GM19043 (cell line): Measurements from ENCODE around the gene RPL29.
A peak's percentile ranks its signal among the peaks of the same experiment; 100 is the strongest.

Experiments used
- ATAC-seq: cut with Tn5 transposase; IDR thresholded peaks from one replicate; pipeline ENCODE4 v1.9.1; 2021; ENCODE audit warnings: low read depth; ENCODE audit not compliant: unreplicated experiment

The RPL29 gene

DNA sequence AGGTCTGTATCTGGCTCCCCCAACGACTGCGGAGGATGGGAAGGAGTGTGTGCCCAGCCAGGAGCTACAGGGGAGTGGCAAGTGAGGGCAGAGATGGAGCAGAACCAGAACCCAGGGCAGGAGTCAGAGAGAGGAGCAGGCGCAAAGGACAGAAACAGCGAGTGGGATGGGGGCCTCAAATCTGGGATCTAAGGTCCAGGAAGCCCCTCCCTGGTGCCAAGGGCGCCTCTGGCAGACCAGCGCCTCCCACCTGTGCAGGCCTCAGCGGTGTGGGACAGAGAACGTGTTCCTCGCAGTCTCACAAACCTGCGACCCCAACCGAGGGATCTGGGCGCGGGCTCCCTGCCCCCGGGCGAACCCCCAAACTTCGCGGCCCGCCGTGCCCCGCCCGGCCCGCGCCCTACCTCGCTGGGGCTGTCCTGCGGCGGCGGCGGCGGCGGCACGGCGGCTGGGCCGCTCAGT is 28.7 kb downstream of the RPL29 start:
- ATAC-seq, result no peak

DNA sequence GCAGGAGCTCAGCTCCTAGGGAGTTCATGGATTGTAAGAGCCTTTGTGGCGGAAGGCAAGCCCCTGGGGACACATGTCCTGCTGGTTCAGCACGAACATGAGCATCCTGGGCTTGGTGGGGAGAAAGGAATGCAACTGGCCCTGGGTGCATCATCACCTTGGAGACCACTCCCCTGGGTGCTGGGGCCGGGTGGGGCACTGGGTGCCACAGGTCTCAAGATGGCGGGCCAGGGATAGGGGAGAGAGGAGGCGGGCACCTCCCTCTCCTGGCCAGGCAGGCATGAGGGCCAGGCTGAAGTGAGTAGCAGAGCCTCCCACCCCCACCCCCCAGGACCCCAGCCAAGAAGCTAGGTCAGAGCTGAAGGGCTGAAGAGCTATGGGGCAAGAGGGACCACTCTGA is 29.2 kb downstream of the RPL29 start:
- ATAC-seq, result no peak

DNA sequence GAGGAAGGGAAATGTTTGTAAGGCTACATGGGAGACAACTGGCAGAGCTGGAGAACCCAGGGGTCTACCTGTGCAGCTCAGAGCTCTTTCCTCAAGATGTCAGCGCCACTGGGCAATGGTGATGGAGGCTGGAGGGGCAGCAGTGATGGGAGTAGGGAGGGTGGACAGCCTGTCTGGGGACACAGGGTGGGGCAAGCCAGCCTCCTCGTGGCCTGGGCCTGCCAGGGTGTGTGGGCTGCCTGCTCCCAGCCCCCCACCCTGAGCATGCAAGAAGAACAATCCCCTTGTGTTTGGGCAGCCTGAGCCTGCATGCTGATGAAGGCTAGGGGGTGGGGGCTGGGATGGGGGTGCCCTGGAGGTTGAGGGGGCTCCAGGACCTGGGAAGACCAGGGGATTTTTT is 29.7 kb downstream of the RPL29 start:
- ATAC-seq, result no peak

DNA sequence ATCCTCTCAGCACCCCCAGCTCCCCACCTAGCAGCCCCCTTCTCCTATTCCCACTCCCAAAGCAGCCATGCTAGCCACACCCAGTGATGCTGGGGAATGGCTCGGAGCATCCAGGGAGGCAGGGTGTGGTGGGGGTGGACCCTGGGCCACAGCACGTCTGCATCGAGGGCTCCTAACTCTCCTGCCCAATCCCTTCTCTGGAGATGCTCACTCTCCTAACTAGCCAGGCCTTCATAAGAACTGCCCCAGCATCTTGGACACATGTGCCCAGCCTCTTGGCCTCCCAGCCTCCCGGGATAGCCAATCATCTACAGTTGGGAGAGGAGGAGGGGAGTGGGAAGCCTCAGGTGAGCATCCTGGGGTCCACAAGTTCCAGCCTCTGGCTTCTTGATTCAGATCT is 31.2 kb downstream of the RPL29 start:
- ATAC-seq, result no peak

DNA sequence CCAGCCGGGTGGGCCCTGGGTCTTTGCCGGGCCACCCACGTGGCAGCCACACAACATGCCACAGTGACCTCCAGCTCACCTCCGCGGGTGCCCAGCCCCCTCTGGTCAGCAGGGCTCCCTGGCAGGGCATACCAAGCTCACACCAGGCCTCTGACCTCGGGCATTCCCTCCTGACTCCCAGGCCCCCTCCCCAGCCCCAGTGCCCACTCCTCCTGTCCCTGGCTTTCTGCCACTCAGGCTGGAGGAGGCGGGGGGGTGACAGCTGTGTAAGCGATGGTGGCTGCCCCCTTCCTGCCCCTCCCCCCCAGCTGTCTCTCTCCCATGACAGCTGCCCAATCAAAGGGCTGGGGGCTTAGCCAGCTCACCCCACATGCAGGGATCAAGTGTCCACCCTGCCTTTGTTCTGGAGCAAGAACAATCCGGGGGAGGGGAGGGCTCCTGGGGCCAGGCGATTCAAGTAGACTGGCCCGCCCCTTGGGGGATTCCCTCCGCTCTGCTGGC is 31.7 kb downstream of the RPL29 start:
- ATAC-seq, result no peak

DNA sequence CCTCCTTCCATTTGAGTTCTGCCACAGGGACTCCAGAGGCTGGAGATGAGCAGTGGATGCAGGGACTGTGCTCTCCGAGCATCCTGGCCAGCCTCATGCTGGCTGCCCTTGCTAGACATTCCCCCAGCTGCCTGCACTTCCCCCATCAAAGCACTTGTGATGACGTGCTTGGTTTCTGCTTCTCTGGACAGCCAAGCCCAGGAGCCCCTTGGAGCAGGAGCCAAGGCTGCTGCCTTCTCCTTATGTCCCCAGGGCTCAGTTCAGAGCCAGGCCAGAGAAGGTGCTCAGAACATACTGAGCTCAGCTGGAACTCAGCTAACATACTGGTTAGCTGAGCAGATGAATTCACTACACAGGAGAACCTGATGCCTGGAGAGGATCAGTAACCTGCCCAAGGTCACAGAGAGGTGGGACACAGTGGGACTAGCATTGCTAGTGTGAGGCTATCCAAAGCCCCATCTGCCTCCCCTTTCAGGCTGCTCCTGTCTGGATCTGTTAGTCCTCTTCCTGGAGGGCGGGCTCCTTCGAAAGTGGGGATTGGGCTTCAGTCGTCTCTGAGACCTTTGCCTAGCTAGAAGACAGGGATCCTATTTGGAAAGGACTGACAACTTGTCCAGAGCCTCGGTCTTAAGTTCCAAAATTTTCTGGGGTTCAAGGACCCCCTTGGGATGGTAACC is 32.7 kb downstream of the RPL29 start:
- no peak for ATAC-seq

DNA sequence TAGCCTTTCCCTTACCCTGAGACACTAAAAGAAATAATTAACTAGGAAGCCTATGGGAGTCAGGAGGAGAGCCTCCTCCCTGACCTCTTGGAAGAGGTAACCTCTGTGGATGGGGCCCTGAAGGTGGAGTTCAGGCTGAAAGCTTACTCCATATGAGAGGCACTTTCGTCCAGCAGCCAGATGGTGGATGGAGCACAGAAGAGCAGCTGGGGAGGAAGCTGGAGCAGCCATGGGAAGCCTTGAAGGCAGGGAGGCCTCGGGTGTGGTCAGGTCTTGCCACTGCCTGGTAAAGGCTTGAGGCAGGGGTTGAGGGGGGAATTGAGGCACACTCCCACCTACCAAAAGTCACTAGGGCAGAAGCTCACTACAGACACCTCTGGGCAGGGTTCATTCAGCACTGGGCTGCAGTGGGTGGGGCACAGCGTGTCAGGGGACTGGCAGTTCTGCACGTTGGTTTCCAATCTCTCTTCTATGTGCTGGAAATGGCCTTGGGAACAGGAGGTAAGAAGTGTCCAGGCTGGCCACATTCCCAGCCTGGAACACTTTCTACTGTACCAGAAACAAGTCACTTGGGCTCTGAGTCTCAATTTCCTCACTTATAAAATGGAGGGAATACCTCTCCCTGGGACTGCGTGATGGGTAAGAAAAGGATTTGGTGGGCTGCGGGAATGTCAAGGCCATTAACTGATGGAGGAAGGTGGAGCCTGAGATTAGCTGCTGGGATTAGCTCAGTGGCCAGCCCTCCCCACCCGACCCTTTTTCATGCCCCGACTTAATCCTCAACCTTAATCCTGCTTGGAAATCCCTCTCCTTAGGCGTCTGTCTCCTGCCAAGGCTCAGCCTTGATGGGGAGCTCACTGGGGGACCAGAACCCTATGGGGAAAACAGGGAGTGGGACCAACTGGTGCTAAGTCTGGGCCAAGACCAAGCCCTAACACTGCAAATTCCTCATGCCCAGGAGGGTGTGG is 33.8 kb downstream of the RPL29 start:
- no peak for ATAC-seq

DNA sequence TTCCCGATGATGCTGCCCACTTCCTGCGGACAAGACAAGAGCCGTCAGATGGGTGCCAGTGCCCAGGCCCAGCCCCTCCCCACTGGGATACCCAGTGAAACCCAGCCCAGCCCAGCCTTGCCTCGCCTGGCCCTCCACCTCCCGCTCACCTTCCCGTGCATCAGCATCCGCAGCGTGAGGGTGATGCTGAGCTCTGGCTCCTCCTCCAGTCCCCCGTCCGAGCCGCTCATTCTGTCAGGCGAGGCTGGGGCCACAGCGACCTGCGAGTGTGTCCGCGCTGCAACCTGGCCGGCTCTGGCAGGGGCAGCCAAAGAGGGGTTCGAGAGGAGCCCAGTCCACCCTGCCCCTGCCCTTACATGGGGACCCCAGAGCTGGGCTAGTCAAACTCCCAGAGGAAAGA is 34.7 kb downstream of the RPL29 start:
- ATAC-seq, result no peak

DNA sequence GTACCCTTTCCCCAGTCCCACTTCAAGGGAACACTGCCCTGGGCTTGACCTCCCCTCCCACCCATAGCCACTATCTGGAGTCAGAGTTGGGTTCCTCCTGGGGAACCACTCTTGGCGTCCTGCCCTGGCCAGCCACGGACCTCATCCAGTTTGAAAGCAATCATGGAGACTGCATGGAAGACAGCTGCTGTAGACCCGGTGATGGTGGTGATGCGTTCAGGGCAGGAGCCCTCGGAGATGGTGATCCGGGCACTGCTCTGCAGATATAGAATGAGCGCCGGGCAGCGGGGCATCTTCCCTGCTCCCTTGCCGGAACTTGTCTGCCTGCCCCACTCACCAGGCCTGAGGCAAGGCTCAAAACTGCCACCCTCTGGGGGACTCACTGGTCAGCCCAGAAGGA is 35.3 kb downstream of the RPL29 start:
- no peak for ATAC-seq

DNA sequence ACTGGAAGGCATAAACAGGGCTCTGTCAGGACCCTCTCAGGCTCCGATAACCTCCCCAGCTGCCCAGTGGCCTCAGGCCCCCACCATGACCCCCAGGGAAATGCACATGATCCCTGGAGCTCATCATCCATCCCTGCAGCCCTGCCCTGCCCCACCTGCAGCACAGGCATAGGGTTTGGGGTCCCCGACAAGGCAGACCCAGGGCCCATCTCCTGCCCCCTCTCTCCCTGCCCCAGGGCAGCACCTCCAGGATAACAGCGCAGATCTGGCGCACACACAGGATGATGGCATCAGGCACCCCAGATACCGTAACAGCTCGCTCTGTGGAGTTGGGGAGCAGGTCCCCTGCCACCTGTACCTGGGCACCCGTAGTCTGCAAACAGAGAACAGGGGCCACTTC is 36.0 kb downstream of the RPL29 start:
- no peak for ATAC-seq

DNA sequence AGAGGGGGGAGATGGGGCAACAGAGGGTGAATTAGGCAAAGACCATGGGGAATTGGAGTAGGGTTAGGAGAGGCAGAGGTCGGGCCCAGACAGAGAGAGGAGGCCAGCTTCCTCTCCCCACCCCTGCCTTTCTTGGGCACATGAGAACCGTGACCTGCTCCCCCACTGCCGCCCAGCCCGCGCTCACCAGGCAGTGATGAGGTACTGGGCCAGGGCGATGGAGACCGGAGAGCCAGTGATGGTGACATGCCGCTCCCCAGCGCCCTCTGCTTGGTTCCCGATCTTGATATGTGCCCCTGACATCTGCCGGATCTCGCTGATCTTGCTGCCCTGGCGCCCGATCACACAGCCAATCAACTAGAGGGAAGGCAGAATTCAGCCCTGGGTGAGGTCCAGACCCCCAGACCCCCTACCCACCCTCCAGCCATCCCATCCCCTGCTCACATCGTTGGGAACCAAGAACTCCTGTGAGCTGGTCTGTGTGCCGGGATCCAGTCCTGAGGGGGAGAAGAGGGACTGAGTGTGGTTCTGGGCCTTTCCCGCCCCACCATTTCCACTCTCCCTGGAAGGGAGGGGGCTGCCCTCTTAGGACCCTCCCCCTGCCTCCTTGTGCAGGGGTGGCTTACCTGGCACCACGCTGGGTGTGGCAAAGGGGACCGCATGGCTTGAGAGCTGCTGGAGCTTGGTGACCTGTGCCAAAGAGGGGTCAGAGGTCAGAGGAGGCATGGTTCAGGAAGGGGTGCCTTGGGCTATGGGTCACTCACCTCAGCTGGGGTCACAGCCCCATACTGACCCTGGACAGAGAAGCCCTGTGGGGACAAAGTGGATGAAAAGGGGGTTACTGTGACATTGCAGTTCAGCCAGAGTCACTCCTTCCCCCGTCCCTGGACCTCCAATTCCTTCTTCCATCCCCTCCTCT is 36.8 kb downstream of the RPL29 start:
- ATAC-seq, result no peak

DNA sequence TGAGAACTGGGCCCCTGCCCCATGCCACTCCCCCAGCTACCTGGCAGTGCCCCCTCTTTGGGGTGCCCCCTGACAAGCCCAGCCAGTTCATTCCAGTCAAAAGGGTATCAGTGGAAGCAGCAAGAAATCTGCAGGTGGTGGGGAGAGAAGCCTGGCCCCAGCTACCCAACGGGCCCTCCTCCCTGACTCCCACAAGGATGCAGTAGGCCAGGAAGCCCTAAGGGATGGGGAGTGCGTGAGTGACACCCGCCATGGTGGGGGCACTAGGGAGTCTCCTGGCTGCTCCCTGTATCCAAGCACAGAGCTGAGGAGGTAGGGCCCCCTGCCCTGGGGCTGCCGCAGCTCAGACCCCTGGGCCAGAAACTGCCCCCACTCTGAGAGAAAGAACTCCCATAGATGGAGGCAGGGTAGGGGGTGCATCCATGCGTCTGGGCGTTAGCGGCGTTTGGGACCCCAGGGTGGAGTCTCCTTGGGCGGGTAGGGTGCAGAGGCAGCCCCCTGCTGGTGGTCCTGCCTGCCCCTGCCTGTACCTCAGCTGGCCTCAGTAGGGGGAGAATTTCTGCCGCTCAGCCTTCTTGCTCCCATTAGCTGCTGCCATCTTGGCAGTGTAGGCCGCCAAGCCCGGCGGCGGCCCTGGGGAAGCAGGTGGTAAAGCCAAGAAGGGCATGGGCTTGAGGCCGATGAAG is 38.0 kb downstream of the RPL29 start:
- no peak for ATAC-seq

DNA sequence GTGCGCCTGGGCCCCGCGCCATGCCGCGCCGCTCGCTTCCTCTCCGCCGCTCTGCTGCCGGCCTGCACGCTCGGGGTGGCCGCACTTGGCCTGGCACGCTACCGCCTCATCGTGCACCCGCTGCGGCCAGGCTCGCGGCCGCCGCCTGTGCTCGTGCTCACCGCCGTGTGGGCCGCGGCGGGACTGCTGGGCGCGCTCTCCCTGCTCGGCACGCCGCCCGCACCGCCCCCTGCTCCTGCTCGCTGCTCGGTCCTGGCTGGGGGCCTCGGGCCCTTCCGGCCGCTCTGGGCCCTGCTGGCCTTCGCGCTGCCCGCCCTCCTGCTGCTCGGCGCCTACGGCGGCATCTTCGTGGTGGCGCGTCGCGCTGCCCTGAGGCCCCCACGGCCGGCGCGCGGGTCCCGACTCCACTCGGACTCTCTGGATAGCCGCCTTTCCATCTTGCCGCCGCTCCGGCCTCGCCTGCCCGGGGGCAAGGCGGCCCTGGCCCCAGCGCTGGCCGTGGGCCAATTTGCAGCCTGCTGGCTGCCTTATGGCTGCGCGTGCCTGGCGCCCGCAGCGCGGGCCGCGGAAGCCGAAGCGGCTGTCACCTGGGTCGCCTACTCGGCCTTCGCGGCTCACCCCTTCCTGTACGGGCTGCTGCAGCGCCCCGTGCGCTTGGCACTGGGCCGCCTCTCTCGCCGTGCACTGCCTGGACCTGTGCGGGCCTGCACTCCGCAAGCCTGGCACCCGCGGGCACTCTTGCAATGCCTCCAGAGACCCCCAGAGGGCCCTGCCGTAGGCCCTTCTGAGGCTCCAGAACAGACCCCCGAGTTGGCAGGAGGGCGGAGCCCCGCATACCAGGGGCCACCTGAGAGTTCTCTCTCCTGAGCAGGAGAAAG is 39.6 kb downstream of the RPL29 start:
- ATAC-seq, result peak; percentile 52

DNA sequence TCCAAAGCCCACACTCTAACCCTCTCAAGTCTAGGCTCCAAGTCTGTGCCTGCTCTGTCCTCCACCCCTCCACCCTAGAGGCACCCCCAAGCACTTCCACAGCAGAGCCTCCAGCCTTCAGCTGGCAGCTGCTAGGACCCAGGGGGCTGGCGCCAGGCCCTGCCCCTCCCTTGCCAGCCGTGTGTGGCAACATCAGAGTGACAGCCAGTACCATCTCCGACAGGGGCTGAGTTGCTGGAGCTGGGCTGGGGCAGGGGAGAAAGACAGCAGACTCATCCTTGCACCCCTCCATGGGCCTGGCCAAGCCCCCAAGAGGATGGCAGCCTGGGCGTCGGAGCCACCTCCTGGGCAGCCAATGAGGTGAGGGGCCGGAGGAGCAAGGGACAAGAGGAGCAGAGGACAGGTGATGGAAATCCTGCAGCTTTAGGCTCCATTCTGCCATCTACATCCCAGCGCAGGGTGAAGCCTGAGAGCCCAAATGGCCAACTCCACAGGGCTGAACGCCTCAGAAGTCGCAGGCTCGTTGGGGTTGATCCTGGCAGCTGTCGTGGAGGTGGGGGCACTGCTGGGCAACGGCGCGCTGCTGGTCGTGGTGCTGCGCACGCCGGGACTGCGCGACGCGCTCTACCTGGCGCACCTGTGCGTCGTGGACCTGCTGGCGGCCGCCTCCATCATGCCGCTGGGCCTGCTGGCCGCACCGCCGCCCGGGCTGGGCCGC is 40.4 kb downstream of the RPL29 start, which contains the start of gene GPR62:
GPR62 (plus strand) TSS at position 207 of the 718 bp plus-strand sequence; CDS start at position 479, 272 bp downstream.
- no peak for ATAC-seq

DNA sequence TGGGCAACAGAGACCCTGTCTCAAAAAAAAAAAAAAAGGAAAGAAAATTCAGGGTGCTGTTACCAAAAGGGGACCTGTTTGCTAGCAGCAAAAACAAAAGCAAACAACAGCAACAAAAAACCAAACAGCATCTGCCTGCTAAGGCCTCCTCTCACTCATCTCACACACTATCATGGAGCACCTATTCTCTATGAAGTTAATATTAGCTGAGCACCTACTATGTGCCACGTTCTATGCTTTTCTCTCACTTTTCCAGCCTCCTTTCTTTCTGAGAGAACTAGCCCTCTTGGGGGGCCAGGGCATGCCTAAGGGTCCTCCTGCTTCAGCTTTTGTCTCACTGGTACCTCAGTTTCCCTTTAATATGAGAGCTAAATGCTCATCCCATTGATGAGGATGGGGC is 41.0 kb downstream of the RPL29 start:
- no peak for ATAC-seq

DNA sequence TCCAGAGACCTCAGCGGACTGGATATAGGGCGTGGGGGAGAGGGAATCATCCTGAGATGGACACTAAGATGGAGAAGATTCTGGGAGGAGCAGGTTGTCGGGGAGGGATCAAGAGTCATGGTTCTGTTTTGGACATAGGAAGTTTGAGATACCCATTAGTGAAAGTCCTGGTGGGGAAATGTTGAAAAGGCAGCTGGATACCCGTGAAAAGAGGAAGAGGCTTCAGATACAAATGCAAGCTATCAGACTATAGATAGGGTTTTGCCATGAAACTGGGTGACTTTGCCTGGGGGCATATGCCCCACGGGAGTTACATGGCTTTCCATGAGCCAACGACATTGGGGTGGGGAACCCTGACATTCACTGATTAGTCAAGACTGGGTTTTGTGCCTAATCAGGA is 41.6 kb downstream of the RPL29 start:
- ATAC-seq, result no peak

DNA sequence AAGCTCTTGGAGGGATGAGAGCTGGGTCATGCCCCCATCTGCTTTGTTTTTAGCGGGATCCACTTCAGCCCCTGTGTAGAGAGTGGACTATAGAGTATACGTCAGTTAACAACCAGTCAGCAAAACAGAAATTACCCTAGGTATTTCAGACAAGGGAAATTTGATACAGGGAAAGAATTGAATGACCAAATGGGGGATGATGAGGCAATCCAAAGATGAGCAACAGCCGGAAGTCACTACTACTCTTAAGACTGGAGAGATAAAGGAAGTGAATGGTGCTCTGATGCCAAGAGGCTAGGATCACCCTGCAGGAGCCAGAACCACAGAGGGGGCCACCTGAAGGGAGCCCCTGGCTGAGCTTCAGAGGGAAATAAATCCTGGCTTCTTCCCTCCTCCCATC is 42.2 kb downstream of the RPL29 start:
- no peak for ATAC-seq

DNA sequence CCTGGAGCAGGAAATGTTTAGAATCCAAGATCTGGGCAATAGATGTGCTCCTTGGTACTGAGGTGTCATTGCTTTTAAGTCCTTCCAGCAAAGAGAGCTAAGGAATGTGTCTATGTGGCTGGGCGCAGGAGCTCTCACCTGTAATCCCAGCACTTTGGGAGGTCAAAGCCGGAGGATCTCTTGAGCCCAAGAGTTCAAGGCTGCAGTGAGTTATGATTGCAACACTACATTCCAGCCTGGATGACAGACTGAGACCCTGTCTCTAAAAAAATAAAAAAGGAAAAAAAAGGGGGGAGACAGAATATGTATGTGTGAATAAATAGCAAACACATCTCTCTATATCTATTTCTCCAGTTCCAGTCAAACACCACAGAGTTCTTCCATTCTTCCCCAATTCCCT is 44.8 kb downstream of the RPL29 start:
- ATAC-seq, result no peak
